Lower leg skin (tissue), 3 donors: ENCODE data around the gene CHPF.

Experiments used
- CTCF ChIP-seq, 3 donors: fragments of 450-650 bp; IDR thresholded peaks; one replicate each; pipeline ENCODE4 v1.5.1; 2016; ENCODE audit warnings: antibody characterized with exemption in 3 of 3, mild to moderate bottlenecking in 3 of 3, moderate library complexity in 2 of 3
- POLR2A ChIP-seq, 2 donors: fragments of 450-650 bp; IDR thresholded peaks; one replicate each; pipeline ENCODE4 v1.6.1; 2016 to 2017; ENCODE audit warnings: antibody characterized with exemption in 2 of 2, mild to moderate bottlenecking in 1 of 2, moderate library complexity in 1 of 2

- no peak for TF ChIP-seq POLR2A (IDR thresholded peaks at IDR 0.05)
- no peak for TF ChIP-seq CTCF (IDR thresholded peaks at IDR 0.05)
Observed at GRCh38 chr2:219539926-219540678, 3.5 kb downstream of the CHPF start.
